HepG2 (cell line): ENCODE measurements around the gene ITPR1. TPM values are rescaled to one million over a fixed set of nuclear protein-coding genes. Genes with fewer than 3 reads are reported as not detected.
A peak's percentile ranks its signal among the peaks of the same experiment; 100 is the strongest.

Experiments
- BCL6 ChIP-seq: IDR thresholded peaks from 2 replicates; pipeline ENCODE4 v1.6.1; 2016; ENCODE audit warnings: missing genetic modification reagents, missing compliant biosample characterization
- CEBPG ChIP-seq: IDR thresholded peaks from 2 replicates; pipeline ENCODE4 v1.6.1; 2016
- ETV6 ChIP-seq: sonication (generic); formaldehyde crosslinking; conservative IDR thresholded peaks from 2 replicates; pipeline ENCODE4 v1.4.0; 2020; ENCODE audit warnings: missing genetic modification reagents
- GATAD1 ChIP-seq: IDR thresholded peaks from 2 replicates; pipeline ENCODE4 v1.6.1; 2016; ENCODE audit warnings: missing genetic modification reagents, missing compliant biosample characterization
- HDAC2 ChIP-seq: sonication (generic); formaldehyde crosslinking; IDR thresholded peaks from 2 replicates; pipeline ENCODE4 v1.4.0; 2020; ENCODE audit warnings: missing genetic modification reagents
- KLF9 ChIP-seq: IDR thresholded peaks from 2 replicates; pipeline ENCODE4 v1.6.1; 2016; ENCODE audit warnings: low read depth
- MTA3 ChIP-seq: sonication (generic); formaldehyde crosslinking; IDR thresholded peaks from 2 replicates; pipeline ENCODE4 v1.4.0; 2020; ENCODE audit warnings: missing genetic modification reagents
- NFATC3 ChIP-seq: sonication (generic); formaldehyde crosslinking; IDR thresholded peaks from 2 replicates; pipeline ENCODE4 v1.5.1; 2020; ENCODE audit warnings: mild to moderate bottlenecking, missing genetic modification reagents
- PAX8 ChIP-seq: sonication (generic); formaldehyde crosslinking; IDR thresholded peaks from 2 replicates; pipeline ENCODE4 v1.8.0; 2022; ENCODE audit warnings: mild to moderate bottlenecking, missing genetic modification reagents, borderline replicate concordance
- TEAD3 ChIP-seq: optimal IDR thresholded peaks from 2 replicates; pipeline ENCODE3; 2016; ENCODE audit warnings: borderline replicate concordance
- TRIM24 ChIP-seq: sonication (generic); formaldehyde crosslinking; IDR thresholded peaks from 2 replicates; pipeline ENCODE4 v1.8.0; 2022; ENCODE audit warnings: mild to moderate bottlenecking, missing genetic modification reagents
- ZNF3 ChIP-seq: IDR thresholded peaks from 2 replicates; pipeline ENCODE4 v1.7.0; 2017; ENCODE audit warnings: inconsistent platforms
- ZNF30 ChIP-seq: sonication (generic); formaldehyde crosslinking; IDR thresholded peaks from 2 replicates; pipeline ENCODE4 v1.5.0; 2020; ENCODE audit warnings: mild to moderate bottlenecking, missing genetic modification reagents
- ZNF441 ChIP-seq: sonication (generic); formaldehyde crosslinking; IDR thresholded peaks from 2 replicates; pipeline ENCODE4 v1.7.0; 2021; ENCODE audit warnings: missing genetic modification reagents, borderline replicate concordance
- ZSCAN20 ChIP-seq: sonication (generic); formaldehyde crosslinking; IDR thresholded peaks from 2 replicates; pipeline ENCODE4 v1.4.0; 2020; ENCODE audit warnings: missing genetic modification reagents, mild to moderate bottlenecking, borderline replicate concordance
- ZSCAN30 ChIP-seq: sonication (generic); formaldehyde crosslinking; IDR thresholded peaks from 2 replicates; pipeline ENCODE4 v1.5.0; 2020; ENCODE audit warnings: mild to moderate bottlenecking, missing genetic modification reagents
- polyA plus RNA-seq, 8 experiments: library from polyadenylated mRNA; depleted of rRNA in 3 of 8; stranded (reverse) in 7 of 8; unstranded in 1 of 8; fragments of >200 nt; fragmentation: Illumina TruSeq in 4 of 8; extraction: Trizol in 4 of 8; gene quantifications; 2 replicates each; pipeline versions ENCODE4 v1.2.1 to v1.2.3, GENCODE V29; 2011 to 2016; ENCODE audit warnings: low read depth in 4 of 8, missing spikeins in 1 of 8, mixed read lengths in 1 of 8; ENCODE audit not compliant: insufficient read depth in 1 of 8
- total RNA-seq, 5 experiments: library from RNA; depleted of rRNA; stranded (reverse); fragments of >200 nt; fragmentation: Illumina TruSeq; extraction: Trizol; gene quantifications; 2 replicates each; pipeline ENCODE4 v1.2.3, GENCODE V29; 2016; ENCODE audit warnings: low read depth in 1 of 5
- TF ChIP-seq, protein P1 (sequence below): sonication (generic); formaldehyde crosslinking; IDR thresholded peaks from 2 replicates; pipeline ENCODE4 v1.5.0; 2020; ENCODE audit warnings: mild to moderate bottlenecking, missing genetic modification reagents, borderline replicate concordance
- TF ChIP-seq, protein P2 (sequence below): sonication (generic); formaldehyde crosslinking; IDR thresholded peaks from 2 replicates; pipeline ENCODE4 v1.5.1; 2020; ENCODE audit warnings: missing genetic modification reagents, mild to moderate bottlenecking, borderline replicate concordance
- TF ChIP-seq, protein P3 (sequence below): sonication (generic); formaldehyde crosslinking; IDR thresholded peaks from 2 replicates; pipeline ENCODE4 v1.5.0; 2020; ENCODE audit warnings: missing genetic modification reagents
- TF ChIP-seq, protein P4 (sequence below): sonication (generic); IDR thresholded peaks from 2 replicates; pipeline ENCODE4 v1.6.1; 2016; ENCODE audit warnings: low read depth, borderline replicate concordance

The ITPR1 gene
- total and polyA plus RNA-seq, 2 of the 13 experiments (the other 11 are each of a cell fraction or from before 2014, with no cell fraction given): 10.0 to 11.4 TPM

DNA sequence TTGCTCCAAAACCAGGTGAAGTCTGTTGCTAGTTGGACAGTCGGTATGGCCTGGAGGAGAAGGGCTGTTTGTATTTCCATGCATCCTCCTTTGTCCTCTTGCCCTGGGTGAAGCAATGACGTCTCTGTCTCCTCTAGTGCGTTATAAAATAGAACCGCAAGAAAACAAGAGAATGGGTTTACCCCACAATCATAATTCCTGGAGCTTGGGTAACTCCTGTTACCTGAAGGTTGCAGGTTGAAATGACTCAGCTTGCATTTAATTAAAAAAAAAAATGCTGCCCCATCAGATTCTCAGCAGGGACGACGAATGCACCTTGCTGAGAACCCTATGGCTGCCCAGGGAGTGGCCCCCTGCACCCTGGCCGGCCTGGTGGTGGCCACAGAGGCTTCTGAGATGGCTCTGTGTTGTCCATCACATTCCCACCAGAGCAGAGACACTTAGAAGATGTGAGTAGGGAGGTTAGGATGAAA, 257.9 kb downstream of the ITPR1 start (continued):
- TF ChIP-seq, protein P1, sequence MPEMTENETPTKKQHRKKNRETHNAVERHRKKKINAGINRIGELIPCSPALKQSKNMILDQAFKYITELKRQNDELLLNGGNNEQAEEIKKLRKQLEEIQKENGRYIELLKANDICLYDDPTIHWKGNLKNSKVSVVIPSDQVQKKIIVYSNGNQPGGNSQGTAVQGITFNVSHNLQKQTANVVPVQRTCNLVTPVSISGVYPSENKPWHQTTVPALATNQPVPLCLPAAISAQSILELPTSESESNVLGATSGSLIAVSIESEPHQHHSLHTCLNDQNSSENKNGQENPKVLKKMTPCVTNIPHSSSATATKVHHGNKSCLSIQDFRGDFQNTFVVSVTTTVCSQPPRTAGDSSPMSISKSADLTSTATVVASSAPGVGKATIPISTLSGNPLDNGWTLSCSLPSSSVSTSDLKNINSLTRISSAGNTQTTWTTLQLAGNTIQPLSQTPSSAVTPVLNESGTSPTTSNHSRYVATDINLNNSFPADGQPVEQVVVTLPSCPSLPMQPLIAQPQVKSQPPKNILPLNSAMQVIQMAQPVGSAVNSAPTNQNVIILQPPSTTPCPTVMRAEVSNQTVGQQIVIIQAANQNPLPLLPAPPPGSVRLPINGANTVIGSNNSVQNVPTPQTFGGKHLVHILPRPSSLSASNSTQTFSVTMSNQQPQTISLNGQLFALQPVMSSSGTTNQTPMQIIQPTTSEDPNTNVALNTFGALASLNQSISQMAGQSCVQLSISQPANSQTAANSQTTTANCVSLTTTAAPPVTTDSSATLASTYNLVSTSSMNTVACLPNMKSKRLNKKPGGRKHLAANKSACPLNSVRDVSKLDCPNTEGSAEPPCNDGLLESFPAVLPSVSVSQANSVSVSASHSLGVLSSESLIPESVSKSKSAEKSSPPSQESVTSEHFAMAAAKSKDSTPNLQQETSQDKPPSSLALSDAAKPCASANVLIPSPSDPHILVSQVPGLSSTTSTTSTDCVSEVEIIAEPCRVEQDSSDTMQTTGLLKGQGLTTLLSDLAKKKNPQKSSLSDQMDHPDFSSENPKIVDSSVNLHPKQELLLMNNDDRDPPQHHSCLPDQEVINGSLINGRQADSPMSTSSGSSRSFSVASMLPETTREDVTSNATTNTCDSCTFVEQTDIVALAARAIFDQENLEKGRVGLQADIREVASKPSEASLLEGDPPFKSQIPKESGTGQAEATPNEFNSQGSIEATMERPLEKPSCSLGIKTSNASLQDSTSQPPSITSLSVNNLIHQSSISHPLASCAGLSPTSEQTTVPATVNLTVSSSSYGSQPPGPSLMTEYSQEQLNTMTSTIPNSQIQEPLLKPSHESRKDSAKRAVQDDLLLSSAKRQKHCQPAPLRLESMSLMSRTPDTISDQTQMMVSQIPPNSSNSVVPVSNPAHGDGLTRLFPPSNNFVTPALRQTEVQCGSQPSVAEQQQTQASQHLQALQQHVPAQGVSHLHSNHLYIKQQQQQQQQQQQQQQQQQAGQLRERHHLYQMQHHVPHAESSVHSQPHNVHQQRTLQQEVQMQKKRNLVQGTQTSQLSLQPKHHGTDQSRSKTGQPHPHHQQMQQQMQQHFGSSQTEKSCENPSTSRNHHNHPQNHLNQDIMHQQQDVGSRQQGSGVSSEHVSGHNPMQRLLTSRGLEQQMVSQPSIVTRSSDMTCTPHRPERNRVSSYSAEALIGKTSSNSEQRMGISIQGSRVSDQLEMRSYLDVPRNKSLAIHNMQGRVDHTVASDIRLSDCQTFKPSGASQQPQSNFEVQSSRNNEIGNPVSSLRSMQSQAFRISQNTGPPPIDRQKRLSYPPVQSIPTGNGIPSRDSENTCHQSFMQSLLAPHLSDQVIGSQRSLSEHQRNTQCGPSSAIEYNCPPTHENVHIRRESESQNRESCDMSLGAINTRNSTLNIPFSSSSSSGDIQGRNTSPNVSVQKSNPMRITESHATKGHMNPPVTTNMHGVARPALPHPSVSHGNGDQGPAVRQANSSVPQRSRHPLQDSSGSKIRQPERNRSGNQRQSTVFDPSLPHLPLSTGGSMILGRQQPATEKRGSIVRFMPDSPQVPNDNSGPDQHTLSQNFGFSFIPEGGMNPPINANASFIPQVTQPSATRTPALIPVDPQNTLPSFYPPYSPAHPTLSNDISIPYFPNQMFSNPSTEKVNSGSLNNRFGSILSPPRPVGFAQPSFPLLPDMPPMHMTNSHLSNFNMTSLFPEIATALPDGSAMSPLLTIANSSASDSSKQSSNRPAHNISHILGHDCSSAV (CRISPR knock-in tag): no peak
- no peak for TF ChIP-seq ZNF30 (CRISPR knock-in tag)
- no peak for TF ChIP-seq MTA3 (CRISPR knock-in tag)
- TF ChIP-seq, protein P2, sequence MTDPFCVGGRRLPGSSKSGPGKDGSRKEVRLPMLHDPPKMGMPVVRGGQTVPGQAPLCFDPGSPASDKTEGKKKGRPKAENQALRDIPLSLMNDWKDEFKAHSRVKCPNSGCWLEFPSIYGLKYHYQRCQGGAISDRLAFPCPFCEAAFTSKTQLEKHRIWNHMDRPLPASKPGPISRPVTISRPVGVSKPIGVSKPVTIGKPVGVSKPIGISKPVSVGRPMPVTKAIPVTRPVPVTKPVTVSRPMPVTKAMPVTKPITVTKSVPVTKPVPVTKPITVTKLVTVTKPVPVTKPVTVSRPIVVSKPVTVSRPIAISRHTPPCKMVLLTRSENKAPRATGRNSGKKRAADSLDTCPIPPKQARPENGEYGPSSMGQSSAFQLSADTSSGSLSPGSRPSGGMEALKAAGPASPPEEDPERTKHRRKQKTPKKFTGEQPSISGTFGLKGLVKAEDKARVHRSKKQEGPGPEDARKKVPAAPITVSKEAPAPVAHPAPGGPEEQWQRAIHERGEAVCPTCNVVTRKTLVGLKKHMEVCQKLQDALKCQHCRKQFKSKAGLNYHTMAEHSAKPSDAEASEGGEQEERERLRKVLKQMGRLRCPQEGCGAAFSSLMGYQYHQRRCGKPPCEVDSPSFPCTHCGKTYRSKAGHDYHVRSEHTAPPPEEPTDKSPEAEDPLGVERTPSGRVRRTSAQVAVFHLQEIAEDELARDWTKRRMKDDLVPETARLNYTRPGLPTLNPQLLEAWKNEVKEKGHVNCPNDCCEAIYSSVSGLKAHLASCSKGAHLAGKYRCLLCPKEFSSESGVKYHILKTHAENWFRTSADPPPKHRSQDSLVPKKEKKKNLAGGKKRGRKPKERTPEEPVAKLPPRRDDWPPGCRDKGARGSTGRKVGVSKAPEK (CRISPR knock-in tag): no peak
- no peak for TF ChIP-seq HDAC2 (CRISPR knock-in tag)
- TF ChIP-seq GATAD1 (CRISPR knock-in tag): no peak
- TF ChIP-seq, protein P3, sequence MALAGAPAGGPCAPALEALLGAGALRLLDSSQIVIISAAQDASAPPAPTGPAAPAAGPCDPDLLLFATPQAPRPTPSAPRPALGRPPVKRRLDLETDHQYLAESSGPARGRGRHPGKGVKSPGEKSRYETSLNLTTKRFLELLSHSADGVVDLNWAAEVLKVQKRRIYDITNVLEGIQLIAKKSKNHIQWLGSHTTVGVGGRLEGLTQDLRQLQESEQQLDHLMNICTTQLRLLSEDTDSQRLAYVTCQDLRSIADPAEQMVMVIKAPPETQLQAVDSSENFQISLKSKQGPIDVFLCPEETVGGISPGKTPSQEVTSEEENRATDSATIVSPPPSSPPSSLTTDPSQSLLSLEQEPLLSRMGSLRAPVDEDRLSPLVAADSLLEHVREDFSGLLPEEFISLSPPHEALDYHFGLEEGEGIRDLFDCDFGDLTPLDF (CRISPR knock-in tag): no peak
- no peak for TF ChIP-seq ZNF3 (CRISPR knock-in tag)
- TF ChIP-seq ZNF441 (CRISPR knock-in tag): no peak
- TF ChIP-seq TEAD3 (CRISPR knock-in tag): no peak
- no peak for TF ChIP-seq BCL6 (CRISPR knock-in tag)
- TF ChIP-seq TRIM24 (CRISPR knock-in tag): no peak
- no peak for TF ChIP-seq ZSCAN20 (CRISPR knock-in tag)
- TF ChIP-seq CEBPG (CRISPR knock-in tag): peak; percentile 32; the same call in 1 of the 2 replicates
- no peak for TF ChIP-seq ZSCAN30 (CRISPR knock-in tag)
- TF ChIP-seq KLF9 (CRISPR knock-in tag): no peak
- no peak for TF ChIP-seq PAX8
- TF ChIP-seq ETV6: no peak
- TF ChIP-seq, protein P4, sequence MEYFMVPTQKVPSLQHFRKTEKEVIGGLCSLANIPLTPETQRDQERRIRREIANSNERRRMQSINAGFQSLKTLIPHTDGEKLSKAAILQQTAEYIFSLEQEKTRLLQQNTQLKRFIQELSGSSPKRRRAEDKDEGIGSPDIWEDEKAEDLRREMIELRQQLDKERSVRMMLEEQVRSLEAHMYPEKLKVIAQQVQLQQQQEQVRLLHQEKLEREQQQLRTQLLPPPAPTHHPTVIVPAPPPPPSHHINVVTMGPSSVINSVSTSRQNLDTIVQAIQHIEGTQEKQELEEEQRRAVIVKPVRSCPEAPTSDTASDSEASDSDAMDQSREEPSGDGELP: no peak
- TF ChIP-seq NFATC3 (CRISPR knock-in tag): no peak
